GOT3 (cell line): ENCODE results near the gene TBCD.

Experiments used
- DNase-seq: peaks from one replicate; lab custom pipeline; 2025; ENCODE audit warnings: mixed read lengths; lab: John Stamatoyannopoulos, UW

TBCD gene

GRCh38 chr17:82791532-82791931 is 39.7 kb downstream of the TBCD start:
- no peak for DNase-seq

GRCh38 chr17:82793974-82794630 is 42.2 kb downstream of the TBCD start:
- DNase-seq: no peak

GRCh38 chr17:82794781-82795482 is 43.1 kb downstream of the TBCD start:
- DNase-seq: no peak

- no peak for DNase-seq
Measured at GRCh38 chr17:82795615-82796014, 43.8 kb downstream of the TBCD start.

- no peak for DNase-seq
Measured at GRCh38 chr17:82797061-82797460, 45.2 kb downstream of the TBCD start.

- no peak for DNase-seq
Measured at GRCh38 chr17:82798752-82799151, 46.9 kb downstream of the TBCD start.

GRCh38 chr17:82799591-82799990 is 47.7 kb downstream of the TBCD start:
- DNase-seq: no peak

- DNase-seq: no peak
Measured at GRCh38 chr17:82800885-82801284, 49.0 kb downstream of the TBCD start.

GRCh38 chr17:82801377-82801970 is 49.6 kb downstream of the TBCD start:
- no peak for DNase-seq

GRCh38 chr17:82802075-82802780 is 50.4 kb downstream of the TBCD start:
- DNase-seq: no peak

- no peak for DNase-seq
Measured at GRCh38 chr17:82803185-82803584, 51.3 kb downstream of the TBCD start.

GRCh38 chr17:82803606-82804005 is 51.7 kb downstream of the TBCD start:
- DNase-seq: no peak

- no peak for DNase-seq
Measured at GRCh38 chr17:82804442-82805191, 52.8 kb downstream of the TBCD start.

GRCh38 chr17:82805254-82805653 is 53.4 kb downstream of the TBCD start:
- no peak for DNase-seq

GRCh38 chr17:82805823-82806222 is 54.0 kb downstream of the TBCD start:
- DNase-seq: no peak

- no peak for DNase-seq
Measured at GRCh38 chr17:82806645-82807044, 54.8 kb downstream of the TBCD start.

GRCh38 chr17:82807101-82807500 is 55.2 kb downstream of the TBCD start:
- DNase-seq: no peak

- no peak for DNase-seq
Measured at GRCh38 chr17:82807562-82807961, 55.7 kb downstream of the TBCD start.

GRCh38 chr17:82808006-82808405 is 56.1 kb downstream of the TBCD start:
- no peak for DNase-seq

- no peak for DNase-seq
Measured at GRCh38 chr17:82808921-82809905, 57.3 kb downstream of the TBCD start.
